ENCODE data around the gene UNC50. TPM values are rescaled to one million over a fixed set of nuclear protein-coding genes. Genes with fewer than 3 reads are reported as not detected.

UNC50 gene
- total RNA-seq, 1 donor = 36.2 TPM

DNA sequence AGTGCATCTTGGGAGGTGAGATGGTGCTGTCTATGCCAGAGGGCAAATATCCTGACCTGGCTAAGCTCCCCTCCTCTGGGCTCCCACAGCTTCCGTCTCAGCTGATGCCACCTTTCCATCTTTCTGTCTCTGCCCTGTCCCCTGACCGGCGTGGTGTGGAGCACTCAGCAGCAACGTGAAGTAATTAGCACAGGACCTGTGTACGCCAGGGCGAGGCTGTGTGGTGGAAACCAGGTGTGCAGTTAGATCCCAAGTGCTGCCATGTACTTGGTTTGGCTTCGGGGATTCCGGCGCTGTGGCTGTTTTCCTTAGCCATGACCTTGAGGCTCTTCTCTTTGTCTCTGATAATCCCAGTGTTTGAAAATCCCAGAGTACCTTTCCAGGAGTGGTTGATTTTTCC, 36.6 kb upstream of the UNC50 start:
- no peak overlapping the region for H3K27ac ChIP-seq (ENCODE audit: low read depth, low read length)
- H3K36me3 ChIP-seq (ENCODE audit: insufficient read depth, low read length) = no peaks in the 10 kb centered on the region
- no peaks in the 10 kb centered on the region for H3K27me3 ChIP-seq (ENCODE audit: insufficient read depth, low read length)
- DNase-seq (ENCODE audit: insufficient read length, low spot score, missing footprints) = no peak
- no peak overlapping the region for H3K4me3 ChIP-seq (ENCODE audit: insufficient read depth, low read length)
- no peaks in the 10 kb centered on the region for H3K9me3 ChIP-seq (ENCODE audit: low read depth, low read length)
- no peaks in the 10 kb centered on the region for H4K20me1 ChIP-seq (ENCODE audit: insufficient read depth, low read length)
- no peak overlapping the region for H2AFZ ChIP-seq (ENCODE audit: low read length)
- peaks cover 11% of the 10 kb centered on the region for H3K4me1 ChIP-seq (ENCODE audit: insufficient read depth, low read length)
- TF ChIP-seq, protein P1, sequence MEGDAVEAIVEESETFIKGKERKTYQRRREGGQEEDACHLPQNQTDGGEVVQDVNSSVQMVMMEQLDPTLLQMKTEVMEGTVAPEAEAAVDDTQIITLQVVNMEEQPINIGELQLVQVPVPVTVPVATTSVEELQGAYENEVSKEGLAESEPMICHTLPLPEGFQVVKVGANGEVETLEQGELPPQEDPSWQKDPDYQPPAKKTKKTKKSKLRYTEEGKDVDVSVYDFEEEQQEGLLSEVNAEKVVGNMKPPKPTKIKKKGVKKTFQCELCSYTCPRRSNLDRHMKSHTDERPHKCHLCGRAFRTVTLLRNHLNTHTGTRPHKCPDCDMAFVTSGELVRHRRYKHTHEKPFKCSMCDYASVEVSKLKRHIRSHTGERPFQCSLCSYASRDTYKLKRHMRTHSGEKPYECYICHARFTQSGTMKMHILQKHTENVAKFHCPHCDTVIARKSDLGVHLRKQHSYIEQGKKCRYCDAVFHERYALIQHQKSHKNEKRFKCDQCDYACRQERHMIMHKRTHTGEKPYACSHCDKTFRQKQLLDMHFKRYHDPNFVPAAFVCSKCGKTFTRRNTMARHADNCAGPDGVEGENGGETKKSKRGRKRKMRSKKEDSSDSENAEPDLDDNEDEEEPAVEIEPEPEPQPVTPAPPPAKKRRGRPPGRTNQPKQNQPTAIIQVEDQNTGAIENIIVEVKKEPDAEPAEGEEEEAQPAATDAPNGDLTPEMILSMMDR (IDR thresholded peaks at IDR 0.05; ENCODE audit: extremely low read depth, low read depth, low read length) = no peak
- no peaks in the 10 kb centered on the region for H3K79me2 ChIP-seq (ENCODE audit: insufficient read depth, low read length)
- no peak overlapping the region for H3K4me2 ChIP-seq (ENCODE audit: insufficient read depth, low read length)

DNA sequence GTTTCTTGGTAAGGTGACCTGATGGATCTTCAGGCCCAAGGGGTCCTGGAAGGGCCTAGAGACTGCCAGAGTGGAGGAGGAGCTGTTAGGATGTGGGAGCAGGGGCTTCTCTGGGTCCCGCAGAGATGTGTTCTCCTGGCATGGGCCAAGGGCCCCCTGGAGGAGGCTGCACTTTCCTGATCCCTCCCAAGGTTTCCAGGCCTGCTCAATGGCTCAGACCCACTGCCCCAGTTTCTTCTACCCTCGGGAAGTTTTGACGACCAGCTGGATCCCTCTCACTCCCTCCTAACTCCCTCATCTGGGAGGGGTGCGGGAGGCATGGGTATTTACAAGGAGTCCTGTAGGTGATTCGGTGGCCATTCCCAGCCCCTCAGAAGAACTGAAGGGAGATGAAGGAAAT, 36.2 kb upstream of the UNC50 start:
- Histone ChIP-seq H3K4me1 (ENCODE audit: insufficient read depth, low read length) (peaks cover 11% of the 10 kb centered on the region), H3K27me3 (ENCODE audit: insufficient read depth, low read length) (no peaks in the 10 kb centered on the region), H3K36me3 (ENCODE audit: insufficient read depth, low read length) (no peaks in the 10 kb centered on the region), H3K4me3 (ENCODE audit: insufficient read depth, low read length) (no peak overlapping the region), H4K20me1 (ENCODE audit: insufficient read depth, low read length) (no peaks in the 10 kb centered on the region), H3K4me2 (ENCODE audit: insufficient read depth, low read length) (no peak overlapping the region), H3K79me2 (ENCODE audit: insufficient read depth, low read length) (no peaks in the 10 kb centered on the region), H3K9me3 (ENCODE audit: low read depth, low read length) (no peaks in the 10 kb centered on the region), H3K27ac (ENCODE audit: low read depth, low read length) (no peak overlapping the region), H2AFZ (ENCODE audit: low read length) (no peak overlapping the region)
- TF ChIP-seq, protein P1 (IDR thresholded peaks at IDR 0.05; ENCODE audit: extremely low read depth, low read depth, low read length) = no peak
- peak; percentile 30 for DNase-seq (ENCODE audit: insufficient read length, low spot score, missing footprints)

- H3K27me3 ChIP-seq (ENCODE audit: insufficient read depth, low read length) = no peaks in the 10 kb centered on the region
- H3K9me3 ChIP-seq (ENCODE audit: low read depth, low read length) = no peaks in the 10 kb centered on the region
- H3K79me2 ChIP-seq (ENCODE audit: insufficient read depth, low read length) = no peaks in the 10 kb centered on the region
- H3K4me2 ChIP-seq (ENCODE audit: insufficient read depth, low read length) = no peak overlapping the region
- H3K4me3 ChIP-seq (ENCODE audit: insufficient read depth, low read length) = no peak overlapping the region
- H2AFZ ChIP-seq (ENCODE audit: low read length) = no peak overlapping the region
- H3K4me1 ChIP-seq (ENCODE audit: insufficient read depth, low read length) = peaks cover 11% of the 10 kb centered on the region
- no peak overlapping the region for H3K27ac ChIP-seq (ENCODE audit: low read depth, low read length)
- no peaks in the 10 kb centered on the region for H4K20me1 ChIP-seq (ENCODE audit: insufficient read depth, low read length)
- DNase-seq (ENCODE audit: insufficient read length, low spot score, missing footprints) = no peak
- TF ChIP-seq, protein P1 (IDR thresholded peaks at IDR 0.05; ENCODE audit: extremely low read depth, low read depth, low read length) = no peak
- H3K36me3 ChIP-seq (ENCODE audit: insufficient read depth, low read length) = peaks cover 4% of the 10 kb centered on the region
Measured at GRCh38 chr2:98572676-98573075, 35.7 kb upstream of the UNC50 start.

DNA sequence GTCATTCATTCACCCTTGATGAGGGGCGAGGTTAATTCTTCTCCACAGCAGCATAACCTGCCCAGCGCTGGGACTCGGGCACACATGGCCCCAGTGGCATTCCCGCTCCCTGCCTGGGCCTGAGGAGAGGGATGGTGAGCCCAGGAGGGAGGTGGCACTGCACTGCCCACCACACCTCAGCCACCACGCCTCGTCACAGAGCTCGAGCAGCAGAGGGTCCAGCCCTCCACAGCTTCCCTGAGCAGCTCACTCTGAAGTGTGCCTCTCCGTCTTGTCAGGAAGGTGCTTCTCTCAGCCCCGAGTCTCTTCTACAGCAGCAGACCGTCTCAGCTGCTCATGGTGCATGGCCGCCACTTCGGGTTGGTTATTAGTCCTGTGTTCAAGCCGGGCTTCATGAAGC, 35.0 kb upstream of the UNC50 start:
- H3K9me3 ChIP-seq (ENCODE audit: low read depth, low read length) = no peaks in the 10 kb centered on the region
- peaks cover 3% of the 10 kb centered on the region for H3K4me1 ChIP-seq (ENCODE audit: insufficient read depth, low read length)
- H3K36me3 ChIP-seq (ENCODE audit: insufficient read depth, low read length) = peaks cover 5% of the 10 kb centered on the region
- H3K27me3 ChIP-seq (ENCODE audit: insufficient read depth, low read length) = no peaks in the 10 kb centered on the region
- DNase-seq (ENCODE audit: insufficient read length, low spot score, missing footprints) = no peak
- H4K20me1 ChIP-seq (ENCODE audit: insufficient read depth, low read length) = no peaks in the 10 kb centered on the region
- no peak overlapping the region for H3K4me3 ChIP-seq (ENCODE audit: insufficient read depth, low read length)
- H3K27ac ChIP-seq (ENCODE audit: low read depth, low read length) = no peak overlapping the region
- no peak overlapping the region for H2AFZ ChIP-seq (ENCODE audit: low read length)
- no peak overlapping the region for H3K4me2 ChIP-seq (ENCODE audit: insufficient read depth, low read length)
- TF ChIP-seq, protein P1 (IDR thresholded peaks at IDR 0.05; ENCODE audit: extremely low read depth, low read depth, low read length) = no peak
- H3K79me2 ChIP-seq (ENCODE audit: insufficient read depth, low read length) = no peaks in the 10 kb centered on the region
